Cortex of kidney (tissue), 1 donor: ENCODE data around the gene IFT27.

ENCODE experiments used
- DNase-seq: peaks from one replicate; lab custom pipeline; 2025; lab: John Stamatoyannopoulos, UW

Gene IFT27

GRCh38 chr22:36796552-36797175 lies 20.7 kb upstream of the IFT27 start:
- no peak for DNase-seq

- DNase-seq, result no peak
Observed at GRCh38 chr22:36795633-36796032, 19.7 kb upstream of the IFT27 start.

- no peak for DNase-seq
Observed at GRCh38 chr22:36790648-36791047, 14.7 kb upstream of the IFT27 start.

GRCh38 chr22:36787204-36787988 lies 11.5 kb upstream of the IFT27 start:
- no peak for DNase-seq

- DNase-seq, result no peak
Observed at GRCh38 chr22:36783743-36784142, 7.8 kb upstream of the IFT27 start.

- DNase-seq, result no peak
Observed at GRCh38 chr22:36781656-36782627, 6.0 kb upstream of the IFT27 start.

GRCh38 chr22:36778020-36778419 lies 2.1 kb upstream of the IFT27 start:
- no peak for DNase-seq

- DNase-seq, result no peak
Observed at GRCh38 chr22:36776722-36777121, 803 bp upstream of the IFT27 start.

GRCh38 chr22:36775586-36775963 lies 344 bp downstream of the IFT27 start:
- no peak for DNase-seq

GRCh38 chr22:36773935-36774334 lies 2.0 kb downstream of the IFT27 start:
- DNase-seq, result no peak

- DNase-seq, result no peak
Observed at GRCh38 chr22:36772451-36772850, 3.5 kb downstream of the IFT27 start.

- no peak for DNase-seq
Observed at GRCh38 chr22:36771356-36772063, 4.4 kb downstream of the IFT27 start.

- DNase-seq, result no peak
Observed at GRCh38 chr22:36770513-36771231, 5.2 kb downstream of the IFT27 start.

- DNase-seq, result no peak
Observed at GRCh38 chr22:36769541-36770512, 6.1 kb downstream of the IFT27 start.

- DNase-seq, result no peak
Observed at GRCh38 chr22:36768616-36769015, 7.3 kb downstream of the IFT27 start.

- no peak for DNase-seq
Observed at GRCh38 chr22:36768141-36768540, 7.8 kb downstream of the IFT27 start.

- no peak for DNase-seq
Observed at GRCh38 chr22:36767035-36767775, 8.7 kb downstream of the IFT27 start.

GRCh38 chr22:36765943-36766450 lies 9.9 kb downstream of the IFT27 start:
- no peak for DNase-seq
